ENCODE measurements around the gene CYGB.
"Not testable (repeated sequence)": the region's sequence is repeated elsewhere in the genome, so short reads cannot be mapped to it uniquely, and the experiment has no call there.

CYGB gene

DNA sequence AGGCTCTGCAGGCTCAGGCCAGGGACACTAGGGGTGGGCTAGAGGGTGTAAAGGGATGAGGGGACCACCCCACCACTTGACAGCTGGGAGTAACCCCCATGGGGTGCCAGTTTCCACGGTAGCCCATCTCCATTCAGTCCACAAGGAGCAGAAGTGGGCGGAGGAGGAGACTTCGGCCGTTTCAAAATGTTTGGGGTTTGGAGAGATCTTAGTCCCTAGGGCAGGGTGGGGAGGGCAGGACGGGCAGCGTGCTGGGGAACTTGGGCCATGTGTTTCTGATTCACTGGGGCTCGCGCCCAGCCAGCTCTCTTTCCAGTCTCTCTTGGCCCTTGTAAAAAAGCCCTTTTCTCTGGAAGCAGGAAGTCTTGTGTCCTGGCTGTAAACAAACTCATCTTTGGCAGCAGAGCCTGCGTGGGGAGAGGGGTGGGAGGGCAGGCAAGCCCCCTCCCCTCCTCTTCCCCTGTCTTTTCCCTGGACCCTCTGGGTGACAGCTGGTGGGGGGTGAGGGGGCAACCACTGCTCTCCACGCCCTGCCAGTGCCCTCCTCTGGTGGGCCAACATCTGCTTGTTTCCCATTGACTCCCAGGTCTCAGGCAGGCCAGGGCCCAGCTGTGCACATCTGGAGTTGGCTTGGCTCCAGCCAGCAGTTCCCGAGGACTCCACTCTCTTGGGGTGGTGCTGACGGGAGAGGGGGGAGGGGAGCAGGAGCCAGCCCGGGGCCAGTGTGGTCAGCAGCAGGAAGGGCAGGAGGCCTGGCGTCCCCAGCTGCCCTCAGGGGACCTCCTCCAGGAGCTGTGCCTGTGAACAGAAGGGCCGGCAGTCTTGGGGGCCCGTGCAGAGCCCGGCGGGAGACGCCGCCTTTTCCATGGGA, 8.1 kb downstream of the CYGB start:
- peak overlapping the region; percentile 77 to 95 (median 83) for H3K27ac ChIP-seq
- H3K4me3 ChIP-seq = peak overlapping the region in 1 of 10 experiments; percentile 5; a peak in 2 of 20 replicates
- peak overlapping the region; percentile 65 to 87 (median 73) for H3K9ac ChIP-seq
- H3K36me3 ChIP-seq = no peaks in the 10 kb centered on the region
- H3K4me1 ChIP-seq = peaks cover 58 to 94% (median 86%) of the 10 kb centered on the region in 10 experiments
- peak overlapping the region; percentile 79 to 99 (median 93) for H3K4me2 ChIP-seq
- 0 out of 22 replicates have a peak, but pooled peaks cover 0 to 9% (median 0%) of the 10 kb centered on the region in 11 experiments for H3K27me3 ChIP-seq
- TF ChIP-seq Cebpa-rat (IDR thresholded peaks at IDR 0.05) = no peak
- H3K9me3 ChIP-seq (replicated peaks in 1 of 11) = no peaks in the 10 kb centered on the region
- H4K20me1 ChIP-seq = no peaks in the 10 kb centered on the region

DNA sequence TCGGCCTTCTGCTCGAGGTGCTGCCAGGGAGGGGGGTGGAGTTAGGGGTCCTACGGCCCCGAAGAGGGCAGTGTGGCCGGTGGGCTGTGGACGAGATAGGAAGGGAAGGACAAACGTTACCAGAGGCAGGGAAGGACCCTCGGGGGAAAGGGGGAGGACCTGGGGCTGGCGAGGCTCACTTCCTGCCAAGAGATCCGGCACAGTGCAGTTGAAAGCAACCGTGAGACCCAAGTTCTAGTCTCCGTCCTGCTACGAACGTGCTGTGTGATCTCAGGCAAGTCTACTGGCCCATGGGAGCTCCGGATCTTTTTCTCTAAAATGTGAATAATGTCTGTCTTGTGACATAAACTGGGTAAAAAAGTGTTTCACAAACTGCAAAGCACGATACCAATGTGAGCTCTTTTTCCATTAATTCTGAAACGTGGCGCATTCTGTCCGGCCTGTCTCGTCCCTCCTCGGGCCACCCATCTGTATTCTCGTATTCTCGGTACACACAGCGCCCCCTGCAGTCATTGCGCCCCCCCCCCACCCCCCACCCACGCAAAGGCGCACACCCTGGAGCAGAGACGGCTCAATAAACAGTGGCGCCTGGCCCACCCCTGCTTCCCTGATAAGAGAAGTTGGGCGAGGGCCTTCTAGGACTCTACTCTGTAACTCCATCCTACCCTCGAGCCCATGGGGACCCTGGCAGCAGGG, 8.8 kb downstream of the CYGB start:
- peak overlapping the region; percentile 77 to 95 (median 83) for H3K27ac ChIP-seq
- peak overlapping the region; percentile 65 to 87 (median 73) for H3K9ac ChIP-seq
- no peaks in the 10 kb centered on the region for H3K9me3 ChIP-seq (replicated peaks in 1 of 11)
- H4K20me1 ChIP-seq = no peaks in the 10 kb centered on the region
- no peak for TF ChIP-seq Cebpa-rat (IDR thresholded peaks at IDR 0.05)
- peak overlapping the region; percentile 79 to 99 (median 93) for H3K4me2 ChIP-seq
- H3K4me1 ChIP-seq = peaks cover 60 to 98% (median 88%) of the 10 kb centered on the region in 10 experiments
- peak overlapping the region; percentile 9 to 54 (median 34); a peak in 14 of 20 replicates for H3K4me3 ChIP-seq
- H3K36me3 ChIP-seq = no peaks in the 10 kb centered on the region
- H3K27me3 ChIP-seq = peaks cover 0 to 10% (median 0%) of the 10 kb centered on the region in 11 experiments; a peak in 1 of 22 replicates

DNA sequence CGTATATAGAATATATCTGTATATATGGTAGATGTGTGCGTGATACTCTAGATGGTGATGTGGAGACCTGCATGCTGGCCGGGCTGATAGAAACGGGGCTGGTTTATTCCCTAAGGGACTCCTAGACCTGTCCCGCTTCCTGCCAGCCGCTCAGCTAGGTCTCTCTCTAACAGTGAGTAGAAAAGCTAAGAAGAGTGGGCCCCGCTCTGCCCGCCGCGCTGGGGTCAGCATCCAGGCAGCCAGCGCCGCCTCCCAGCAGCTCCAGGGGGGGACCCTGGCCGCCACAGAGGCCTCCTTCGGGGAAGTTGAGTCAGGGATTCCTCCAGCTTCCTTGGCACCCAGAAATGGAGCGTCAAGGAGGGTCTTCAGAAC, 9.4 kb downstream of the CYGB start:
- Histone ChIP-seq H3K36me3 (no peaks in the 10 kb centered on the region), H4K20me1 (no peaks in the 10 kb centered on the region), H3K27ac (peak overlapping the region; percentile 77 to 95 (median 83)), H3K9ac (peak overlapping the region; percentile 56 to 87 (median 73)), H3K4me2 (peak overlapping the region; percentile 67 to 99 (median 93)), H3K4me1 (peaks cover 60 to 100% (median 94%) of the 10 kb centered on the region in 10 experiments), H3K9me3 (replicated peaks in 1 of 11) (no peaks in the 10 kb centered on the region), H3K4me3 (peak overlapping the region; percentile 11 to 54 (median 34); a peak in 14 of 20 replicates), H3K27me3 (peaks cover 0 to 15% (median 0%) of the 10 kb centered on the region in 11 experiments; a peak in 2 of 22 replicates)
- no peak for TF ChIP-seq Cebpa-rat (IDR thresholded peaks at IDR 0.05)

DNA sequence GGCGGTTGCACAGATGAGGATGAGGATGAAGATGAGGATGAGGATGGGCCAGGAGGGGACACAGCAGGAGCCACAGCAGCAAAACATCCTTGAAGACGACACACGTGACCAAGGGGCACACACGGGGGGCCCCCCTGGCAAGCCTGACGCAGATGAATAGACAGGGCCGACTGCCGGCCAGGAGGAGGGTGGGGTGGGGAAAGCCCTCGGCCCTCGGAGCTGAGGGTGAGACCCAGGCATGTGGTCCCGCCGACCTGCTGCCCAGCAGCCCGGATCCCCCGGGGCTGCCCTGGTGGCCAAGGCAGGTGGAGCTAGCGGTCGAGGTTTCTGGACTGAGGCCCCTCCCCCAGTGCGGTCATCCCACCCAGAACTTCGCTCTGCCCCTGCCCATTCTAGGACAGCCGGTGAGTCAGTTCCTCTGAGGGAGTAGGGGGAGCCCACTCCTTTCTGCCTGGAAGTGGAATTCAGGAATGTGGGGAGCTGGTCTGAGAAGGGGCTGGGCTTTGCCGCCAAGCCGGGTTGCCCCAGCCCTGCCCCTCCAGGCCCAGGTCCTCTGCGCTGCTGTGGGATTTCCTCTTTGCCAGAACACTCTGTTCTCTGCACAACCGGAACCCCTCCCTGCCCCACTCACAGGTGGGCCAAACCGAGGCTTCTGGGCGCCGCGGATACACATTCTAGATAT, 9.9 kb downstream of the CYGB start:
- no peak for TF ChIP-seq Cebpa-rat (IDR thresholded peaks at IDR 0.05)
- Histone ChIP-seq H3K4me1 (peaks cover 65 to 100% (median 98%) of the 10 kb centered on the region in 10 experiments), H3K4me2 (peak overlapping the region; percentile 67 to 99 (median 93)), H3K27ac (peak overlapping the region in 7 of 11 experiments; percentile 77 to 95 (median 82); a peak in 12 of 22 replicates), H4K20me1 (no peaks in the 10 kb centered on the region), H3K36me3 (no peaks in the 10 kb centered on the region), H3K27me3 (peaks cover 0 to 15% (median 0%) of the 10 kb centered on the region in 11 experiments; a peak in 2 of 22 replicates), H3K9me3 (replicated peaks in 1 of 11) (no peaks in the 10 kb centered on the region), H3K9ac (peak overlapping the region in 9 of 11 experiments; percentile 2 to 87 (median 56); a peak in 14 of 22 replicates), H3K4me3 (peak overlapping the region in 8 of 10 experiments; percentile 11 to 54 (median 30); a peak in 9 of 20 replicates)

DNA sequence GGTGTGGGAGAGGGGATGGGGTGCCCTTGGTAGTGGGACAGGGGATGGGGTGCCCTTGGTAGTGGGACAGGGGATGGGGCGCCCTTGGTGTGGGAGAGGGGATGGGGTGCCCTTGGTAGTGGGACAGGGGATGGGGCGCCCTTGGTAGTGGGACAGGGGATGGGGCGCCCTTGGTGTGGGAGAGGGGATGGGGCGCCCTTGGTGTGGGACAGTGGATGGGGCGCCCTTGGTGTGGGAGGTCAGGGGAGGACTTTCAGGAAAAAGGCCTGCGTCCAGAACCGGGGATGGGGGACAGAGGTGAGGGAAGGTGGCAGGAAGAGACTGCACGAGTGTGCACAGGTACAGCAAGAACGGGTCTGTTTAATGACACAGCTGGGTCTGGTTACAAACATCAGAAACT, 10.5 kb downstream of the CYGB start:
- H3K27me3 ChIP-seq = peaks cover 0 to 15% (median 0%) of the 10 kb centered on the region in 11 experiments; a peak in 2 of 22 replicates
- peak overlapping the region in 5 of 11 experiments; percentile 25 to 80 (median 42); a peak in 6 of 22 replicates for H3K9ac ChIP-seq
- H3K4me2 ChIP-seq = peak overlapping the region; percentile 67 to 99 (median 93); a peak in 20 of 22 replicates
- H3K4me3 ChIP-seq; H3K9me3 ChIP-seq (replicated peaks in 1 of 11); H4K20me1 ChIP-seq; H3K36me3 ChIP-seq: not testable (repeated sequence)
- H3K27ac ChIP-seq = peak overlapping the region in 4 of 11 experiments; percentile 81 to 88 (median 82); a peak in 7 of 22 replicates
- H3K4me1 ChIP-seq = peaks cover 65 to 100% (median 97%) of the 10 kb centered on the region in 10 experiments

DNA sequence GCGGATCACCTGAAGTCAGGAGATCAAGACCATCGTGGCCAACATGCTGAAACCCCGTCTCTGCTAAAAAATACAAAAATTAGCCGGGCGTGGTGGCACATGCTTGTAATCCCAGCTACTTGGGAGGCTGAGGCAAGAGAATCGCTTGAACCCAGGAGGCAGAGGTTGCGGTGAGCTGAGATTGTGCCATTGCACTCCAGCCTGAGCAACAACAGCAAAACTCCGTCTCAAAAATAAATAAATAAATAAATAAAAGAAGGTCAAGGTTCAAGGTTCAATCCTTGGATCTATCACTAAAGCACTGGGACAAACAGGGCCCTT, 12.0 kb downstream of the CYGB start:
- H3K4me3 ChIP-seq; H3K36me3 ChIP-seq; H4K20me1 ChIP-seq; H3K9me3 ChIP-seq (replicated peaks in 1 of 11): not testable (repeated sequence)
- Histone ChIP-seq H3K27ac (peak overlapping the region in 8 of 11 experiments; percentile 63 to 84 (median 75); a peak in 16 of 22 replicates), H3K27me3 (peaks cover 0 to 17% (median 0%) of the 10 kb centered on the region in 11 experiments; a peak in 3 of 22 replicates), H3K4me1 (peaks cover 50 to 100% (median 86%) of the 10 kb centered on the region in 10 experiments), H3K4me2 (peak overlapping the region; percentile 36 to 99 (median 93); a peak in 21 of 22 replicates), H3K9ac (peak overlapping the region in 8 of 11 experiments; percentile 47 to 78 (median 60); a peak in 14 of 22 replicates)

DNA sequence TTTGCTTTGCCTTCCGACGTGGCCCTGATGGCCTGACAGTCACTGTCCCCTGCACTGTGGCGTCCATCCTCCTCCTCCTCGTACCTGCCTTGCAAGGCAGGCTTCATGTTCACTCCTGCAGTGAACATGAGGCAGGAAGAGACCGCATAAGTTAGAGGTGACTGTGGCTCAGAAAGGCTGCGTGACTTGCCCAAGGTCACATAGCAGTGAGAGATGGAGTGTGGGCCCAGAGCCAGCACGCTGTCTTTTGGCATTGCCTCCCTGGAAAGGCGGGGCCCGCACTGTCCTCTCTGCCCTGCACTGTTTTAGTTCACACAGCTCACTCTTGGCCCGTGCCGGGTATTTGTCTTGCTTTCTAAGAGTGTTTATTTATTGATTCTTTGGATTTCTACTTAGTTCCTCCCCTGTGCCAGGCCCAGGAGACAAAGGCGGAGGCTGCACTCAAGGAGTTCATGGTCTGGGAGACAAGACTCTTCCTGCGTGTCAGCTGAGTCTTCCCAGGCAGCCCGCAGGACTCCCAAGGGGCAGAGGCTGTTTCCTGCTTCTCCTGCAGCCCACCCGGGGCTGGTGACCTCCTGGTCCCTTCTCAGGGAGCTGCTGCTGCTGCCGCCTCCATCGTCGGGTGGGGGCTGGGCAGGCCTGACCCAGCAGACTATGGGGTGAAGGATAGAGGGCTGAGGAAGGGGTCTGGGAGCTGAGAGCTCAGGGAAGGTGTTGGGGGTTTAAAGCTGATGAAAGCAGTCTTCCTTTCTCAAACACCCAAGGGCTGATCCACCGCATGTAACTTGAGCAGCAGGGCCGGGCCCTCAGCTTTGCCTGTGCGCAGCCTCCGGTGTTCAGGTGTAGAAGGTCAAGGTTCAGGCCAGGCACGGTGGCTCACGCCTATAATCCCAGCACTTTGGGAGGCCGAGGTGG, 12.7 kb downstream of the CYGB start:
- peak overlapping the region in 9 of 11 experiments; percentile 4 to 78 (median 57); a peak in 17 of 22 replicates for H3K9ac ChIP-seq
- peaks cover 0 to 19% (median 0%) of the 10 kb centered on the region in 11 experiments; a peak in 3 of 22 replicates for H3K27me3 ChIP-seq

More for the DNA sequence above, 12.7 kb downstream of the CYGB start:
- Histone ChIP-seq H3K27ac (peak overlapping the region in 8 of 11 experiments; percentile 63 to 84 (median 75); a peak in 16 of 22 replicates), H3K36me3 (no peaks in the 10 kb centered on the region), H3K9me3 (replicated peaks in 1 of 11) (no peaks in the 10 kb centered on the region), H3K4me1 (peaks cover 44 to 97% (median 81%) of the 10 kb centered on the region in 10 experiments), H3K4me2 (peak overlapping the region; percentile 36 to 99 (median 93)), H3K4me3 (peak overlapping the region in 2 of 10 experiments; percentile 13 to 16; a peak in 2 of 20 replicates), H4K20me1 (no peaks in the 10 kb centered on the region)
- TF ChIP-seq Cebpa-rat (IDR thresholded peaks at IDR 0.05) = no peak

Measured in BLaER1 treated with 17β-estradiol and CSF1 and Interleukin-3, amounts not matched to agents 10 nM and 100 nM (cell line).